ENCODE results near the gene AFG1L.

The AFG1L gene

DNA sequence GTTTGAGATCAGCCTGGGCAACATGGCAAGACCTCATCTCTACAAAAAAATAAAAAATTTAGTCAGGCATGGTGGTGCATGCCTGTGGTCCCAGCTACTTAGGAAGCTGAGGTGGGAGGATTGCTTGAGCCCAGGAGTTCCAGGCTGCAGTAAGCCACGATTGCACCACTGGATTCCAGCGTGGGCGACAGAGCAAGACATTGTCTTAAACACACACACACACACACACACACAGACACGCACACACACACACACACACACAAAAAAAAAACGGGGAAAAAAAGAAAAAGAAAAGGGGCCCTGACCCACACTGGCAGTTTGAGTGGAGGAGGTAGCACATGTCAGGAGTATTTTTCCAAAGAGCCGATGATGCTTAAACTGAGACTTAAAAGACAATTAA, 122.2 kb downstream of the AFG1L start:
- DNase-seq (ENCODE audit: insufficient read length, low spot score) (no peak), FAIRE-seq (no peak)
- no peak for TF ChIP-seq PAX5 (IDR thresholded peaks at IDR 0.05; ENCODE audit: insufficient read depth, low read length, severe bottlenecking)
- no peak for TF ChIP-seq POLR2A (IDR thresholded peaks at IDR 0.05; ENCODE audit: low read depth, low read length)
- TF ChIP-seq POLR2AphosphoS5 (IDR thresholded peaks at IDR 0.05; ENCODE audit: low read depth, low read length), result no peak
- no peak for TF ChIP-seq POU2F2 (IDR thresholded peaks at IDR 0.05; ENCODE audit: low read depth, low read length)
- TF ChIP-seq TAF1 (IDR thresholded peaks at IDR 0.05; ENCODE audit: low read depth, low read length), result no peak
- no peak for TF ChIP-seq SPI1 (IDR thresholded peaks at IDR 0.05; ENCODE audit: low read depth, low read length)

DNA sequence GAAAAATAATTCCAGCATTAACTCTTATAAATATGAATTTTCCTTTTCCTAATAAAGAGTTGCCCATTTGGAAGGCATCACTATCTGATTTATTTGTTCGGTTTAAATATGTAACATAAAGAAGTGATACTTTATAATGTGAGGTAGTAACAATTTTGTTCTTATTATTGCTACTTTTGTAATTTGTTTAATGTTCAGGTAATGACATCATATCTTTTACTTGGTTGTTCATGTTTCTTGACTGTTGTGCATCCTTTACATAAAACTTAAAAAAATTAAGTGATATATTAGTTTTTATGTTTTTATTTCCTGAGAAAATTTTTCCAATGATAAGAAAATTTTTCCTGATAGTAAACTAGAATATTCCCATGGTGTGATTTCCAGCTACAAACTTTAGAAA, 124.6 kb downstream of the AFG1L start:
- FAIRE-seq (no peak), DNase-seq (ENCODE audit: insufficient read length, low spot score) (no peak)
- TF ChIP-seq POLR2A (IDR thresholded peaks at IDR 0.05; ENCODE audit: low read depth, low read length) (no peak), POU2F2 (IDR thresholded peaks at IDR 0.05; ENCODE audit: low read depth, low read length) (no peak), SPI1 (IDR thresholded peaks at IDR 0.05; ENCODE audit: low read depth, low read length) (no peak), TAF1 (IDR thresholded peaks at IDR 0.05; ENCODE audit: low read depth, low read length) (no peak), POLR2AphosphoS5 (IDR thresholded peaks at IDR 0.05; ENCODE audit: low read depth, low read length) (no peak), PAX5 (IDR thresholded peaks at IDR 0.05; ENCODE audit: insufficient read depth, low read length, severe bottlenecking) (no peak)

DNA sequence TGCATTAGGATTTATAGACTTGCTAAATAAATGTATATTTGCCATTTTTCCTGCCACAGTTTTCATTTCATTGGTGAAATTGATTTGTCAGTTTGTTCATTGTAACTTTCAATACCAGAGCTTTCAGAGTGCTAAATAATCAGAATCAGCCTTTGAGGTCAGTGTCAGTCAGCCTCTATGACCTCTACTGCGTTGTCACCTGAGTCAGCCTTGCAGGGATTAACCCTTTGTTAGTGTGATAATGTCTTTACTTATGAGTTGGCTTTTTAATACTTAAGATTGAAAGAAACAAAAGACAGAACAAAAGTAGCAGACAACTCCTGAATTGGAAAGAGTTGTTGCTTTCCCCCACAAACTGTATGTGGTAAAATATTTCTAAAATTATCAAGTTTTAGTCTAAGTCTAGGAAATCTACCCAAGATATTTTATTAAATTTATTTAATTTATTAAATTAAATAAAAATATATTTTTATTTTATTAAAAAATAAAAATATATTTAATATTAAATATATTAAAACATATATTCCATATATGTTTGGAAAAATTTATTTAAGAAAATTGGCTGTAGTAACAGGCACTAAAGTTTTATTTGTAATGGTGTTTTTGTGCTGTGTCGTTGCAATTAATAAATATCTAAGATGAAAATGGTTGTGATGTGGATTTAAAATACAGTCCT, 125.2 kb downstream of the AFG1L start:
- DNase-seq (ENCODE audit: insufficient read length, low spot score), result no peak
- TF ChIP-seq POLR2AphosphoS5 (IDR thresholded peaks at IDR 0.05; ENCODE audit: low read depth, low read length) (no peak), TAF1 (IDR thresholded peaks at IDR 0.05; ENCODE audit: low read depth, low read length) (no peak), POU2F2 (IDR thresholded peaks at IDR 0.05; ENCODE audit: low read depth, low read length) (no peak), SPI1 (IDR thresholded peaks at IDR 0.05; ENCODE audit: low read depth, low read length) (no peak), PAX5 (IDR thresholded peaks at IDR 0.05; ENCODE audit: insufficient read depth, low read length, severe bottlenecking) (no peak), POLR2A (IDR thresholded peaks at IDR 0.05; ENCODE audit: low read depth, low read length) (no peak)
- FAIRE-seq, result no peak

DNA sequence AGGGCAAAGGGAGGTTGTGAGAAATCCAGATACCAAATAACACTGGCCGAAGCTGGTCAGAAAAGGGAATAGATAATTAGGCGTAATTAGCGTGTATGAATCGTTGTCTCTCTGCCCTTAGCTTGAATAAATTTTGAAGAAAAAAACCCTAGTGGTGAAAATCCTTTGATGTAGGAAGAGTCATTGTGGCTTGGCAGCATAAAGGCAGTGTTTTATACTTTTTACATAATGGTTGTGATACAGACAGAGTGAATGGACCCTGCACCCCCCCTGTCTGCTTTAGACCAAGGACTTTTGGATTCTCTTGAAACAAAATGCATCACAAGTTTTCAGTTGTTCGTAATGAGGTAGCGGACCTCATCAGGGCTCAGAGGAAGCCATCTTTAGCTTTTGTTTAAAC, 126.5 kb downstream of the AFG1L start:
- no peak for DNase-seq (ENCODE audit: insufficient read length, low spot score)
- no peak for TF ChIP-seq SPI1 (IDR thresholded peaks at IDR 0.05; ENCODE audit: low read depth, low read length)
- no peak for TF ChIP-seq POLR2A (IDR thresholded peaks at IDR 0.05; ENCODE audit: low read depth, low read length)
- TF ChIP-seq PAX5 (IDR thresholded peaks at IDR 0.05; ENCODE audit: insufficient read depth, low read length, severe bottlenecking), result no peak
- TF ChIP-seq POU2F2 (IDR thresholded peaks at IDR 0.05; ENCODE audit: low read depth, low read length), result no peak
- TF ChIP-seq TAF1 (IDR thresholded peaks at IDR 0.05; ENCODE audit: low read depth, low read length), result no peak
- TF ChIP-seq POLR2AphosphoS5 (IDR thresholded peaks at IDR 0.05; ENCODE audit: low read depth, low read length), result no peak
- no peak for FAIRE-seq

DNA sequence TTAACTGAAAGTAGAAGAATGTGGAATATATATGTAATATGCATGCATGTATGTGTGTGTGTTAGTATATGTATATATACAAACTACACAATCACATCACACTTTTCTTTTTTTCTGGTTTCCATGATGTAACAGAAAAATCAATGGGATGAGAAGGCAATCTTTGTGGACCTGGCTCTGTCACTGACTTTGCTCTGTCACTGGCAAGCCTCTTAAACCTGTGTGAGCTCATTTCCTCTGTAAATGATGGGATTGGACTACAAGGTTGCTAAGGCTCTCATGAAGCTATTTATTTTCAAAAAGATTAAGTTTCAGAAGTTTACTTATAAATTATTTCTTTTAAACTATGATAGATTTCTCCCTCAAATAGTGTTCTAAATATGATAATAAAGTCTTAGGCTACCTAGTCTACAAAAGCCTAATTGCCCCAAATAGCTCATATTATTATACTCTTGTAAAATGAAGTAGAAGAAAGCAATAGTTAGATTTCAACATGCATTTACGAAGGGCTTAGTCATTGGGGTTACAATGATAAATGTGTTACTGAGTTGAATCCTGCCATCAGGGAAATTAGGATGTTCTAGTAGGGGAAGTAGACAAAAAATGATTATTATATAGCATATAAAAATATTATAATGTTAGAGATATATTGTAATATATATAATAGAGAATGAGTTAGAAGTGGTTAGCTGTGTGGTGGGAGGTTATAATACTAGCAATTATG, 129.3 kb downstream of the AFG1L start:
- FAIRE-seq (no peak), DNase-seq (ENCODE audit: insufficient read length, low spot score) (no peak)
- TF ChIP-seq TAF1 (IDR thresholded peaks at IDR 0.05; ENCODE audit: low read depth, low read length) (no peak), PAX5 (IDR thresholded peaks at IDR 0.05; ENCODE audit: insufficient read depth, low read length, severe bottlenecking) (no peak), SPI1 (IDR thresholded peaks at IDR 0.05; ENCODE audit: low read depth, low read length) (no peak), POLR2A (IDR thresholded peaks at IDR 0.05; ENCODE audit: low read depth, low read length) (no peak), POLR2AphosphoS5 (IDR thresholded peaks at IDR 0.05; ENCODE audit: low read depth, low read length) (no peak), POU2F2 (IDR thresholded peaks at IDR 0.05; ENCODE audit: low read depth, low read length) (no peak)

DNA sequence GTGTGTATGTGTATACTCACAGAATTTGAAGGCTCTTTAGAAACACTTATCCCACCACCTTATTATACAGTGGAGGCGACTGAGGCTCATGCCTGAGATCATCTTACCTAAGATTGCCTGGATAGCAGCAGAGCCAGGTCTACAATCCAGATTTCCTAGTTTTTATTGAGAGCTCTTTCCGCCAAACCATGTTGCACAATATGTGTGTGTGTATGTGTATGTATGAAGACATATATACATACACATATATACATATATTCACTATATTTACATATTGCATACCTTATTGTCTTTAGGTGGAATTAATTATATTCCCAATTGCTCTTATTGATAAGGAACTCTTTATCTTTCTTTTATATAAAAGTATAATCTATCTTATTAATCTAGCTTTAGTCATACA, 130.6 kb downstream of the AFG1L start:
- no peak for TF ChIP-seq SPI1 (IDR thresholded peaks at IDR 0.05; ENCODE audit: low read depth, low read length)
- TF ChIP-seq POU2F2 (IDR thresholded peaks at IDR 0.05; ENCODE audit: low read depth, low read length), result no peak
- no peak for TF ChIP-seq POLR2A (IDR thresholded peaks at IDR 0.05; ENCODE audit: low read depth, low read length)
- TF ChIP-seq POLR2AphosphoS5 (IDR thresholded peaks at IDR 0.05; ENCODE audit: low read depth, low read length), result no peak
- TF ChIP-seq PAX5 (IDR thresholded peaks at IDR 0.05; ENCODE audit: insufficient read depth, low read length, severe bottlenecking), result no peak
- TF ChIP-seq TAF1 (IDR thresholded peaks at IDR 0.05; ENCODE audit: low read depth, low read length), result no peak
- DNase-seq (ENCODE audit: insufficient read length, low spot score) (no peak), FAIRE-seq (no peak)

DNA sequence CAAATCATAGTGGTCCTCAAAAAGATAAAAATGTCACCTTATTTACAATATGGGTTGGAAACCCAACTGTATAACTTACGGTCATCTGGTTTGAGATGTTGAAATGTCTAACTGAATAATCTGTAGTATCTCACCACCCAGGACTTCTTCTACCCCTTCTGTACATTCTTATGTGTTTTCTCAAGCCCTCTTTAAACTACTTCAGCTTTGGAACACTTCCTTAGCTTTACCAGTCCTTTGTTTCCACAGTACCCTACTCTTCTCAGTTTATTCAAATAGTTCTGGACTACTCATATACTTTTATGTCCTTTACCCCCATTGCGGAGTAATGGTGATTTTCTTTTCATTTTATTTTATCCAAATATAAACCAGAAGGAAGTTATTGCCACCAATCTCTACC, 137.3 kb downstream of the AFG1L start:
- FAIRE-seq, result no peak
- TF ChIP-seq POU2F2 (IDR thresholded peaks at IDR 0.05; ENCODE audit: low read depth, low read length), result no peak
- TF ChIP-seq POLR2A (IDR thresholded peaks at IDR 0.05; ENCODE audit: low read depth, low read length), result no peak
- no peak for TF ChIP-seq TAF1 (IDR thresholded peaks at IDR 0.05; ENCODE audit: low read depth, low read length)
- TF ChIP-seq POLR2AphosphoS5 (IDR thresholded peaks at IDR 0.05; ENCODE audit: low read depth, low read length), result no peak
- TF ChIP-seq PAX5 (IDR thresholded peaks at IDR 0.05; ENCODE audit: insufficient read depth, low read length, severe bottlenecking), result no peak
- no peak for TF ChIP-seq SPI1 (IDR thresholded peaks at IDR 0.05; ENCODE audit: low read depth, low read length)
- no peak for DNase-seq (ENCODE audit: insufficient read length, low spot score)

DNA sequence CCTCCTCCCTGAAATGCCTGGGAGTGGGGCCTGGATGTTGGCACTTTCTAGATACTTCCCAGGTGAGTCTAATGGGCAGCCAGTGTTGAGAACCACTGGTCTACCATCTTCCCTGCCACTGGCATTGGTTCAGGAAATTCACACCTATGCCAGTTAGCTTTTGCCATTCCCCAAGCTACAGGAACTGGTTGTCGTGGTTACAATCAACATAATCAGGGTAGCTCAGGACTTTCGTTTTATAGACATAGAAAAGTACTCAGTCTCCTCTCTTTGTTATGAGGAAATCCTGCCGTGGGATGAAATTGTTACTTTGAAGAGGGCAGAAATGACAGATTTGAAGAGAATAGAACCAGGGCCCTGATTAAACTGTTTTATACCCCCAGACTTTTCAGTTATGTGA, 137.9 kb downstream of the AFG1L start:
- TF ChIP-seq POLR2AphosphoS5 (IDR thresholded peaks at IDR 0.05; ENCODE audit: low read depth, low read length) (no peak), POLR2A (IDR thresholded peaks at IDR 0.05; ENCODE audit: low read depth, low read length) (no peak), TAF1 (IDR thresholded peaks at IDR 0.05; ENCODE audit: low read depth, low read length) (no peak)
- DNase-seq (ENCODE audit: insufficient read length, low spot score) (no peak), FAIRE-seq (no peak)

DNA sequence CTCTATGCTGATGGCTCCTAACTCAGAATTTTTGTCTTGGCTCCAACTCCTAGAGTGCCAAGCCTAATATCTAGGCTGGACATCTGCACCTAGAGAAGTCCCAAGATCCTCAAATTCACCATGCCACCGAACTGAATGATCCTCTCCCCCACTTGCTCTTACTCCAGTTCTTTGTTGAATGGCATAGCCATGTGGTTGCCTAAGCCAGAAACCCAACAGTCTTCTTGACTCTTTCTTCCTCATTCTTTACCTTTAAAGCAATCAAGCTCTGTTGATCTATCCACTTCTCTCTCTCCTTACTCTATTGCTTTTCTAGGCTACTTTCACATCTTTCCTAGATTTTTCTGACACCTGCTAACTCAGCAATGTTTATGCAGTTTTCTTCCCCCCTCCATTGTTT, 139.4 kb downstream of the AFG1L start:
- no peak for DNase-seq (ENCODE audit: insufficient read length, low spot score)
- TF ChIP-seq SPI1 (IDR thresholded peaks at IDR 0.05; ENCODE audit: low read depth, low read length) (no peak), TAF1 (IDR thresholded peaks at IDR 0.05; ENCODE audit: low read depth, low read length) (no peak), POLR2A (IDR thresholded peaks at IDR 0.05; ENCODE audit: low read depth, low read length) (no peak), PAX5 (IDR thresholded peaks at IDR 0.05; ENCODE audit: insufficient read depth, low read length, severe bottlenecking) (no peak), POU2F2 (IDR thresholded peaks at IDR 0.05; ENCODE audit: low read depth, low read length) (no peak), POLR2AphosphoS5 (IDR thresholded peaks at IDR 0.05; ENCODE audit: low read depth, low read length) (no peak)
- no peak for FAIRE-seq

Measured in GM12891 (cell line).